GM21786 (cell line): ENCODE results near the gene LRRC10B.

Experiments
- ATAC-seq: cut with Tn5 transposase; IDR thresholded peaks from one replicate; pipeline ENCODE4 v1.9.1; 2021; ENCODE audit not compliant: unreplicated experiment

The LRRC10B gene

GRCh38 chr11:61544466-61544865 lies 35.9 kb downstream of the LRRC10B start:
- no peak for ATAC-seq

GRCh38 chr11:61545341-61545740 lies 36.8 kb downstream of the LRRC10B start:
- ATAC-seq: no peak

GRCh38 chr11:61545921-61546320 lies 37.4 kb downstream of the LRRC10B start:
- no peak for ATAC-seq

- ATAC-seq: no peak
Measured at GRCh38 chr11:61546663-61547062, 38.1 kb downstream of the LRRC10B start.

- ATAC-seq: no peak
Measured at GRCh38 chr11:61547246-61547645, 38.7 kb downstream of the LRRC10B start.

GRCh38 chr11:61549177-61549576 lies 40.6 kb downstream of the LRRC10B start:
- no peak for ATAC-seq

GRCh38 chr11:61549662-61550568 lies 41.4 kb downstream of the LRRC10B start:
- no peak for ATAC-seq

- ATAC-seq: no peak
Measured at GRCh38 chr11:61550665-61551227, 42.2 kb downstream of the LRRC10B start.

GRCh38 chr11:61551634-61552033 lies 43.1 kb downstream of the LRRC10B start:
- ATAC-seq: no peak

GRCh38 chr11:61552108-61552635 lies 43.6 kb downstream of the LRRC10B start:
- ATAC-seq: no peak

GRCh38 chr11:61553373-61554171 lies 45.0 kb downstream of the LRRC10B start:
- no peak for ATAC-seq

GRCh38 chr11:61554172-61554988 lies 45.8 kb downstream of the LRRC10B start:
- ATAC-seq: no peak

GRCh38 chr11:61555051-61555969 lies 46.8 kb downstream of the LRRC10B start:
- no peak for ATAC-seq

- no peak for ATAC-seq
Measured at GRCh38 chr11:61555978-61556377, 47.4 kb downstream of the LRRC10B start.

GRCh38 chr11:61556621-61557020 lies 48.1 kb downstream of the LRRC10B start:
- no peak for ATAC-seq
